HG02588 (cell line): Measurements from ENCODE around the gene GTF2I.
A peak's percentile ranks its signal among the peaks of the same experiment; 100 is the strongest.
"Not testable (repeated sequence)": the region's sequence is repeated elsewhere in the genome, so short reads cannot be mapped to it uniquely, and the experiment has no call there.

Experiments
- ATAC-seq: cut with Tn5 transposase; IDR thresholded peaks from one replicate; pipeline ENCODE4 v1.9.1; 2021; ENCODE audit warnings: mild to moderate bottlenecking, moderate library complexity; ENCODE audit not compliant: unreplicated experiment

GTF2I gene

GRCh38 chr7:74657692-74658177, at the start of gene GTF2I:
Gene GTF2I (plus strand): TSS chr7:74657718. CDS start chr7:74689129, 31,411 bp downstream.
- peak; percentile 8 for ATAC-seq

- no peak for ATAC-seq
Measured at GRCh38 chr7:74612015-74612829, 45.3 kb upstream of the GTF2I start.

GRCh38 chr7:74615933-74616780, 41.4 kb upstream of the GTF2I start:
- ATAC-seq: no peak

GRCh38 chr7:74617180-74617744, 40.3 kb upstream of the GTF2I start:
- ATAC-seq: no peak

GRCh38 chr7:74619235-74619860, 38.2 kb upstream of the GTF2I start:
- ATAC-seq: no peak

GRCh38 chr7:74622228-74622749, 35.2 kb upstream of the GTF2I start:
- ATAC-seq: no peak

- ATAC-seq: no peak
Measured at GRCh38 chr7:74623135-74623534, 34.4 kb upstream of the GTF2I start.

- no peak for ATAC-seq
Measured at GRCh38 chr7:74625446-74625845, 32.1 kb upstream of the GTF2I start.

- ATAC-seq: no peak
Measured at GRCh38 chr7:74627661-74628411, 29.7 kb upstream of the GTF2I start.

GRCh38 chr7:74632505-74632904, 25.0 kb upstream of the GTF2I start:
- no peak for ATAC-seq

GRCh38 chr7:74633451-74633921, 24.0 kb upstream of the GTF2I start:
- no peak for ATAC-seq

GRCh38 chr7:74637745-74638144, 19.8 kb upstream of the GTF2I start:
- no peak for ATAC-seq

GRCh38 chr7:74650055-74650454, 7.5 kb upstream of the GTF2I start:
- peak; percentile 84 for ATAC-seq

GRCh38 chr7:74650493-74651132, 6.9 kb upstream of the GTF2I start:
- peak; percentile 63 for ATAC-seq

GRCh38 chr7:74651133-74651504, 6.4 kb upstream of the GTF2I start:
- not testable (repeated sequence) for ATAC-seq

GRCh38 chr7:74653686-74654181, 3.8 kb upstream of the GTF2I start:
- ATAC-seq: no peak

- no peak for ATAC-seq
Measured at GRCh38 chr7:74654811-74655210, 2.7 kb upstream of the GTF2I start.

GRCh38 chr7:74655324-74655723, 2.2 kb upstream of the GTF2I start:
- no peak for ATAC-seq

GRCh38 chr7:74655768-74656440, 1.6 kb upstream of the GTF2I start:
- no peak for ATAC-seq
